A673 (cell line): Measurements from ENCODE around the gene CATSPERD. TPM values are rescaled to one million over a fixed set of nuclear protein-coding genes. Genes with fewer than 3 reads are reported as not detected.

Source experiments
- BruUV-seq: library from RNA; stranded (reverse); fragments of 400-500 nt; replicated peaks from 2 replicates; lab custom pipeline; 2021; lab: Mats Ljungman, UMichigan
- CTCF ChIA-PET: fragments of 300-600 bp; sonication (Branson Sonifier 250); formaldehyde crosslinking; loops from one replicate; lab custom pipeline; 2022; ENCODE audit warnings: antibody characterized with exemption; lab: Charles Lee
- POLR2A ChIA-PET: fragments of 300-600 bp; sonication (Branson Sonifier 250); formaldehyde crosslinking; loops from one replicate; lab custom pipeline; 2022; ENCODE audit warnings: antibody characterized with exemption; ENCODE audit not compliant: low non-redundant PET; lab: Charles Lee
- DNase-seq: peaks from one replicate; pipeline ENCODE4 v3.0.0-alpha.2; 2015; ENCODE audit warnings: low spot score
- H3K27ac ChIP-seq: fragments of 200-600 bp; sonication (generic); 2 replicates; pipeline ENCODE4 v1.5.1; 2016; ENCODE audit warnings: mixed run types, low read depth, mild to moderate bottlenecking, mixed read lengths, antibody characterized with exemption, low read length; ENCODE audit not compliant: poor library complexity, severe bottlenecking
- H3K27me3 ChIP-seq: fragments of 200-600 bp; sonication (generic); replicated peaks from 2 replicates; pipeline ENCODE4 v1.6.1; 2017; ENCODE audit warnings: mixed run types, low read depth, mild to moderate bottlenecking, mixed read lengths, antibody characterized with exemption, low read length; ENCODE audit not compliant: insufficient read depth, poor library complexity
- H3K36me3 ChIP-seq: fragments of 200-600 bp; sonication (generic); 2 replicates; pipeline ENCODE4 v1.6.1; 2016; ENCODE audit warnings: mixed run types, mild to moderate bottlenecking, mixed read lengths, antibody characterized with exemption, low read length; ENCODE audit not compliant: insufficient read depth, poor library complexity, severe bottlenecking
- H3K4me1 ChIP-seq: fragments of 200-600 bp; sonication (generic); 2 replicates; pipeline ENCODE4 v1.6.1; 2017; ENCODE audit warnings: mixed run types, mild to moderate bottlenecking, mixed read lengths, antibody characterized with exemption, low read length; ENCODE audit not compliant: insufficient read depth, poor library complexity, severe bottlenecking
- H3K4me3 ChIP-seq: fragments of 200-600 bp; sonication (generic); 2 replicates; pipeline ENCODE4 v1.5.1; 2016; ENCODE audit warnings: low read depth, mixed run types, mild to moderate bottlenecking, mixed read lengths, low read length; ENCODE audit not compliant: poor library complexity, severe bottlenecking
- H3K9me3 ChIP-seq: fragments of 200-600 bp; sonication (generic); 2 replicates; pipeline ENCODE4 v1.6.1; 2016; ENCODE audit warnings: mixed run types, low read depth, mild to moderate bottlenecking, mixed read lengths, antibody characterized with exemption, low read length; ENCODE audit not compliant: poor library complexity, severe bottlenecking
- EZH2 ChIP-seq: fragments of 200-600 bp; sonication (generic); IDR thresholded peaks from 2 replicates; pipeline ENCODE4 v1.6.1; 2017; ENCODE audit warnings: borderline replicate concordance, low read depth, mild to moderate bottlenecking, mixed read lengths, antibody characterized with exemption, low read length; ENCODE audit not compliant: poor library complexity, severe bottlenecking
- intact Hi-C: fragments of 100-400 bp; cut with micrococcal nuclease; formaldehyde crosslinking; loops from one replicate; pipeline ENCODE4 v1.10.0; 2022; ENCODE audit not compliant: unreplicated experiment
- total RNA-seq: library from RNA; stranded (reverse); gene quantifications from 2 replicates; pipeline ENCODE4 v1.2.3, GENCODE V29; 2021
- TF ChIP-seq, protein P1 (sequence below): fragments of 300-800, 200-600 bp; sonication (generic); conservative IDR thresholded peaks from 2 replicates; pipeline ENCODE4 v1.5.1; 2017; ENCODE audit warnings: low read depth, mild to moderate bottlenecking, antibody characterized with exemption, low read length, moderate library complexity, mixed read lengths

CATSPERD gene
- total RNA-seq, 1 experiment from 2014 or later: not detected

DNA sequence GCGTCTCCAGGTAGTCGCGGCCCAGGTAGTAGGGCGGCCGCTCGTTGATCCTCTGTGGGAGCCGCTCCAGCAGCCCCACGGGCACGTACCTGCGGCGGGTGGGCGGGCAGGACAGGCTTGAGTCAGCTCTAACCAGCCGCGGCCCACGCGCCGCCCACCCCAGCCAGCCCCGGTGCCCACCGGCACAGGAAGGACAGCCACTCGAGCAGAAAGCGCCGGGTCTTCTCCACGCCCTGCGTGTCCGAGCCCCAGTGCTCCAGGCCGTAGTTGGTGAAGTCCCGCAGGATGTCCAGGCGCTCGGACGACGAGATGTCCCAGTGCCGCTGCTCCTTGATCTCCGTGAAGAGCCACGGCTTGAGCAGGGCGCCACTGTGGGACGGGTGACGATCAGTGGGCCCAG is 65.0 kb downstream of the CATSPERD start:
- ChIA-PET POLR2A (no interaction called here), CTCF (no interaction called here)
- Histone ChIP-seq H3K27me3 (no peaks in the 10 kb centered on the region), H3K27ac (no peak overlapping the region), H3K9me3 (no peaks in the 10 kb centered on the region), H3K36me3 (peaks cover 49% of the 10 kb centered on the region), H3K4me1 (peaks cover 7% of the 10 kb centered on the region), H3K4me3 (no peak overlapping the region)
- no peak for DNase-seq
- TF ChIP-seq, protein P1, sequence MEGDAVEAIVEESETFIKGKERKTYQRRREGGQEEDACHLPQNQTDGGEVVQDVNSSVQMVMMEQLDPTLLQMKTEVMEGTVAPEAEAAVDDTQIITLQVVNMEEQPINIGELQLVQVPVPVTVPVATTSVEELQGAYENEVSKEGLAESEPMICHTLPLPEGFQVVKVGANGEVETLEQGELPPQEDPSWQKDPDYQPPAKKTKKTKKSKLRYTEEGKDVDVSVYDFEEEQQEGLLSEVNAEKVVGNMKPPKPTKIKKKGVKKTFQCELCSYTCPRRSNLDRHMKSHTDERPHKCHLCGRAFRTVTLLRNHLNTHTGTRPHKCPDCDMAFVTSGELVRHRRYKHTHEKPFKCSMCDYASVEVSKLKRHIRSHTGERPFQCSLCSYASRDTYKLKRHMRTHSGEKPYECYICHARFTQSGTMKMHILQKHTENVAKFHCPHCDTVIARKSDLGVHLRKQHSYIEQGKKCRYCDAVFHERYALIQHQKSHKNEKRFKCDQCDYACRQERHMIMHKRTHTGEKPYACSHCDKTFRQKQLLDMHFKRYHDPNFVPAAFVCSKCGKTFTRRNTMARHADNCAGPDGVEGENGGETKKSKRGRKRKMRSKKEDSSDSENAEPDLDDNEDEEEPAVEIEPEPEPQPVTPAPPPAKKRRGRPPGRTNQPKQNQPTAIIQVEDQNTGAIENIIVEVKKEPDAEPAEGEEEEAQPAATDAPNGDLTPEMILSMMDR: no peak
- TF ChIP-seq EZH2: no peak
- intact Hi-C loops: no loop called here
- no TSS peak for BruUV-seq

DNA sequence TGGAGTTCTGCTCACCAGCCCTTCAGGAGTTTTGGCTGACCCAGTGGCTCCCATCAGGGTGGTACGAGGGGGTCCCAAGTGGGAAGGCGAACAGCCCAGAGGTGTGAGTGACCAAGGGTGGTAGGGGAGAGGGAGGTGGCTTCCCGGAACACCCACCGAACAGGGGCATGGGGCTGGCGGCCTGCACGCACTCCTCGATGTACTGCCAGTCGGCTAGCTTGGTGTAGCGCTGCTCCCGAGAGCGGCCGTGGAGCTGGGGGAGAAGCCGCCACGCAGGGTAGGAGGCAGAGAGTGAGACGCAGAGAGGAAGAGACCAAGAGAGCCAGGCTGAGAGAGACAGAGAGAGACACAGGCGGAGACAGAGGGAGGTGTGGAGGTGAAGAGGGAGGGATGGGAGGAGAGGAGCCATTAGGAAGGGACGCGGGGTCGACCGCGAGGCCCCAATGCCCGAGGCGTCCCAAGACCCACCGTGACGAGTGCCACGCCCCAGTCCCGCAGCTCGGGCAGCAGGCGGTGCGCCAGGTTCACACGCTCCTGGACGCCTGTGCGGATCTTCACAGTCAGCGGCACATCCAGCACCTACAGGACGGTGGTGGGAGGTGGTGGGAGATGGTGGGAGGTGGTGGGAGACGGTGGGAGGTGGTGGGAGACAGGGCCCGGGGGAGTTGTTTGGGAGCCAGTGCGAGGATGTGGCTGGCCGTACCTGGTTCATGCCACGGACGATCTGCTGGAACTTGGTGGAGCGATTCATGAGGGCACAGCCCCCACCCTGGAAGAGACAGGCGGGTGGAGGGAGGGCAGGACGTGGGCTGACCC is 66.4 kb downstream of the CATSPERD start:
- Histone ChIP-seq H3K9me3 (no peaks in the 10 kb centered on the region), H3K36me3 (peaks cover 49% of the 10 kb centered on the region), H3K27ac (no peak overlapping the region), H3K27me3 (no peaks in the 10 kb centered on the region), H3K4me1 (peaks cover 7% of the 10 kb centered on the region), H3K4me3 (no peak overlapping the region)
- intact Hi-C loops: no loop called here
- ChIA-PET POLR2A (no interaction called here), CTCF (no interaction called here)
- no peak for DNase-seq
- no TSS peak for BruUV-seq
- TF ChIP-seq, protein P1: no peak
- TF ChIP-seq EZH2: no peak

DNA sequence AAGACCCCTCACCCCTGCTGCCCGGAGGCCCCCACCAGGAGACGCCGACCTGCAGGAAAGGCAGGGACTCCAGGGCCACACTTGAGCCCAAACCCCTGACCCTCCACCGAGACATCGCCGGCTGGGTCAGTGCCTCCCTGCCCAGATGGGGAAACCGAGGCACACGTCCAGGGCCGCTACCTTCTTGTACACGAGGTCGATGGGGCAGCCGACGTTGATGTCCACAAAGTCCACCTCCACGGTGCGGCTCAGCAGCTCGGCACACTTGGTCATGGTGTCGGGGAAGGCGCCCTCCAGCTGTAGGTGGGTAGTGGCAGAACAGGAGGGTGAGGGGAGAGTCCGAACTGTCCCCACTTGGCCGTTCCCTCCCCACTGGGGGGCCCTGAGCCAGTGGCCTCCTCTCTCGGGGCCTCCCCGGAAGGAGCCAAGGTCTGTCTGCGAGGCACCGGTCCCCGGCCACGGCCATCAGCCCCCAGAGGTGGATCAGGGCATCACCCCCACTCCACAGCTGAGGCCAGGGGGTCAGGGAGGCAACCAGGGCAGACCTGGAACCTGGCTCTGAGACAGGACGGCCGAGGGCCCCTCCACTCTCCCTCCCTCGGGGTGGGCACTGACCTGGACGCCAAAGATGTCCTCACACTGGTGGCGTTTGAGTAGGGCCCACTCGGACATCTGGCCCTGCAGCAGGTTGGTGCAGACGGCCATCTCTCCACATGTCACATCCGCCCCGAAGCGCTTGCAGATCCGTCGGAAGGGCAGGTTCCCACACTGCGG is 67.2 kb downstream of the CATSPERD start:
- ChIA-PET POLR2A (no interaction called here), CTCF (no interaction called here)

More for the DNA sequence above, 67.2 kb downstream of the CATSPERD start:
- no peak overlapping the region for H3K27ac ChIP-seq
- peaks cover 7% of the 10 kb centered on the region for H3K4me1 ChIP-seq
- no TSS peak for BruUV-seq
- H3K4me3 ChIP-seq: no peak overlapping the region
- H3K9me3 ChIP-seq: no peaks in the 10 kb centered on the region
- intact Hi-C loops: no loop called here
- H3K27me3 ChIP-seq: no peaks in the 10 kb centered on the region
- H3K36me3 ChIP-seq: peaks cover 49% of the 10 kb centered on the region
- DNase-seq: no peak
- TF ChIP-seq, protein P1: no peak
- no peak for TF ChIP-seq EZH2
